ENCODE measurements around the gene PLAGL2.

DNA sequence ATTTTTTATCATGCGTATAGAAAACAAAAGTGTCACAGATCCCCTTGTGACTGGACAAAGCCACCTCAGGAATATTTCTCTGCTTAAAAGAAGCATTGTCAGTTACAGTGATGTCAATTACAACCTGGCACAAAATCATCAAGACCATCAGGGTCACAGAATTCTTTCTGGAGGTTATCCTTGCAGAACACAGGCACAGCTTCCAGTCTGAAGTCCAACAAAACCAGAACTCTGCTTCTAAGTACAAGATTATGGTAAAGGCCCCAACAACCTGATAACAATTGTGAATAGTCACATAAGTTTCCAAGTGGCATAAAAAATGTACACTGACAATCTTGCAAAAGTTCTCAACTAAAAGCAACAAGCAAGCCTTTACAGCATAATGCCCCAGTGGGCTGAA, 21.0 kb downstream of the PLAGL2 start:
- TF ChIP-seq, protein P1, sequence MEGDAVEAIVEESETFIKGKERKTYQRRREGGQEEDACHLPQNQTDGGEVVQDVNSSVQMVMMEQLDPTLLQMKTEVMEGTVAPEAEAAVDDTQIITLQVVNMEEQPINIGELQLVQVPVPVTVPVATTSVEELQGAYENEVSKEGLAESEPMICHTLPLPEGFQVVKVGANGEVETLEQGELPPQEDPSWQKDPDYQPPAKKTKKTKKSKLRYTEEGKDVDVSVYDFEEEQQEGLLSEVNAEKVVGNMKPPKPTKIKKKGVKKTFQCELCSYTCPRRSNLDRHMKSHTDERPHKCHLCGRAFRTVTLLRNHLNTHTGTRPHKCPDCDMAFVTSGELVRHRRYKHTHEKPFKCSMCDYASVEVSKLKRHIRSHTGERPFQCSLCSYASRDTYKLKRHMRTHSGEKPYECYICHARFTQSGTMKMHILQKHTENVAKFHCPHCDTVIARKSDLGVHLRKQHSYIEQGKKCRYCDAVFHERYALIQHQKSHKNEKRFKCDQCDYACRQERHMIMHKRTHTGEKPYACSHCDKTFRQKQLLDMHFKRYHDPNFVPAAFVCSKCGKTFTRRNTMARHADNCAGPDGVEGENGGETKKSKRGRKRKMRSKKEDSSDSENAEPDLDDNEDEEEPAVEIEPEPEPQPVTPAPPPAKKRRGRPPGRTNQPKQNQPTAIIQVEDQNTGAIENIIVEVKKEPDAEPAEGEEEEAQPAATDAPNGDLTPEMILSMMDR (IDR thresholded peaks at IDR 0.05): no peak
- no peak for TF ChIP-seq POLR2A (IDR thresholded peaks at IDR 0.05)

All from prostate gland (tissue), 2 donors.